ENCODE data around the gene RAVER1.

DNA sequence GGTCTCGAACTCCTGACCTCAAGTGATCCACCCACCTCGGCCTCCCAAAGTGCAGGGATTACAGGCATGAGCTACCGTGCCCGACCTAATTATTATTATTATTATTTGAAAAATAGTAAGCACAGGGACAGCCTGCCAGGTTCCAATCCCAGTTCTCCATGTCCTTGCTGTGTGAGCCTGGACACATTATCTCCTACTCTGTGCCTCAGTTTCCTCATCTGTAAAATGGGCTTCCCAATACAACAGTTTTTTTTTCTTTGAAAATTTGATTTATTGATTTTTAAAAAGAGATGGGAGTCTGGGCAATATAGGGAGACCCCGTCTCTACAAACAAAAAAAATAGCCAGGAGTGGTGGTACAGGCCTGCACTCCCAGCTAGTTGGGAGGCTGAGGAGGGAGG, 27.0 kb downstream of the RAVER1 start:
- TF ChIP-seq ZNF124 (CRISPR knock-in tag; IDR thresholded peaks at IDR 0.05): no peak
- no peak for TF ChIP-seq FOXM1 (CRISPR knock-in tag; IDR thresholded peaks at IDR 0.05)
- TF ChIP-seq ZNF589 (CRISPR knock-in tag; conservative IDR thresholded peaks at IDR 0.05): no peak
- no peak for TF ChIP-seq ASH2L (IDR thresholded peaks at IDR 0.05; ENCODE audit: insufficient read length, low read depth, low read length)
- no peak for TF ChIP-seq ZBTB7A (CRISPR knock-in tag; IDR thresholded peaks at IDR 0.05)
- no peak for TF ChIP-seq KDM1A (CRISPR knock-in tag; IDR thresholded peaks at IDR 0.05)
- no peak for TF ChIP-seq HCFC1 (IDR thresholded peaks at IDR 0.05; ENCODE audit: low read depth, low read length)
- no peak for TF ChIP-seq ATM (IDR thresholded peaks at IDR 0.05; ENCODE audit: borderline replicate concordance)
- no peak for TF ChIP-seq EP300 (IDR thresholded peaks at IDR 0.05; ENCODE audit: low read depth in 2 of 2, low read length in 2 of 2)
- no peak for TF ChIP-seq EP300 (CRISPR knock-in tag; IDR thresholded peaks at IDR 0.05; ENCODE audit: borderline replicate concordance)
- no peak for TF ChIP-seq BCLAF1 (IDR thresholded peaks at IDR 0.05)
- TF ChIP-seq ZBTB25 (CRISPR knock-in tag; IDR thresholded peaks at IDR 0.05): no peak
- no peak for TF ChIP-seq ZBTB1 (CRISPR knock-in tag; IDR thresholded peaks at IDR 0.05; ENCODE audit: borderline replicate concordance)

Measured in HepG2 (cell line).